ENCODE data around the gene TMEM232.

Gene TMEM232

GRCh38 chr5:110658006-110658405 lies 68.5 kb downstream of the TMEM232 start:
- TF ChIP-seq EZH2 (IDR thresholded peaks at IDR 0.05; ENCODE audit: borderline replicate concordance, low read length) = no peak
- no peak for TF ChIP-seq CTCF (IDR thresholded peaks at IDR 0.05; ENCODE audit: low read length)

GRCh38 chr5:110653231-110653970 lies 73.1 kb downstream of the TMEM232 start:
- TF ChIP-seq EZH2 (IDR thresholded peaks at IDR 0.05; ENCODE audit: borderline replicate concordance, low read length) = no peak
- no peaks in the 10 kb centered on the region for H3K9me2 ChIP-seq (ENCODE audit: low read depth, low read length)
- H3K9ac ChIP-seq (ENCODE audit: low read length) = no peak overlapping the region
- no peaks in the 10 kb centered on the region for H3K36me3 ChIP-seq (ENCODE audit: insufficient read depth, low read length)
- no peaks in the 10 kb centered on the region for H4K20me1 ChIP-seq (ENCODE audit: insufficient read depth, low read length)
- H3K4me1 ChIP-seq (ENCODE audit: insufficient read depth, low read length, severe bottlenecking) = no peaks in the 10 kb centered on the region
- H3K27me3 ChIP-seq (ENCODE audit: insufficient read depth, low read length) = no peaks in the 10 kb centered on the region
- H3F3A ChIP-seq (ENCODE audit: insufficient read depth, low read length) = no peaks in the 10 kb centered on the region
- H2AFZ ChIP-seq (ENCODE audit: low read length) = no peak overlapping the region
- no peaks in the 10 kb centered on the region for H3K9me3 ChIP-seq (ENCODE audit: low read length)
- H3K27ac ChIP-seq (ENCODE audit: low read depth, low read length, poor library complexity, severe bottlenecking) = no peak overlapping the region
- no peak overlapping the region for H3K4me2 ChIP-seq (ENCODE audit: low read length)
- H3K79me2 ChIP-seq (ENCODE audit: insufficient read depth, low read length) = no peaks in the 10 kb centered on the region
- H3K4me3 ChIP-seq (ENCODE audit: low read depth, low read length, poor library complexity, severe bottlenecking) = no peak overlapping the region

More at GRCh38 chr5:110658006-110658405, 68.5 kb downstream of the TMEM232 start:
- no peaks in the 10 kb centered on the region for H3K36me3 ChIP-seq (ENCODE audit: insufficient read depth, low read length)
- H3K4me2 ChIP-seq (ENCODE audit: low read length) = no peak overlapping the region
- H3K9ac ChIP-seq (ENCODE audit: low read length) = no peak overlapping the region
- H2AFZ ChIP-seq (ENCODE audit: low read length) = no peak overlapping the region
- no peaks in the 10 kb centered on the region for H3F3A ChIP-seq (ENCODE audit: insufficient read depth, low read length)
- no peaks in the 10 kb centered on the region for H3K9me2 ChIP-seq (ENCODE audit: low read depth, low read length)
- no peaks in the 10 kb centered on the region for H3K27me3 ChIP-seq (ENCODE audit: insufficient read depth, low read length)
- H3K27ac ChIP-seq (ENCODE audit: low read depth, low read length, poor library complexity, severe bottlenecking) = no peak overlapping the region
- no peaks in the 10 kb centered on the region for H3K9me3 ChIP-seq (ENCODE audit: low read length)
- no peaks in the 10 kb centered on the region for H4K20me1 ChIP-seq (ENCODE audit: insufficient read depth, low read length)
- no peaks in the 10 kb centered on the region for H3K4me1 ChIP-seq (ENCODE audit: insufficient read depth, low read length, severe bottlenecking)
- no peaks in the 10 kb centered on the region for H3K79me2 ChIP-seq (ENCODE audit: insufficient read depth, low read length)
- H3K4me3 ChIP-seq (ENCODE audit: low read depth, low read length, poor library complexity, severe bottlenecking) = no peak overlapping the region

- H3K27me3 ChIP-seq (ENCODE audit: insufficient read depth, low read length) = no peaks in the 10 kb centered on the region
- no peaks in the 10 kb centered on the region for H3K79me2 ChIP-seq (ENCODE audit: insufficient read depth, low read length)
- H3K9me2 ChIP-seq (ENCODE audit: low read depth, low read length) = no peaks in the 10 kb centered on the region
- H3K4me2 ChIP-seq (ENCODE audit: low read length) = no peak overlapping the region
- H3K9me3 ChIP-seq (ENCODE audit: low read length) = no peaks in the 10 kb centered on the region
- no peak overlapping the region for H3K27ac ChIP-seq (ENCODE audit: low read depth, low read length, poor library complexity, severe bottlenecking)
- TF ChIP-seq CTCF (IDR thresholded peaks at IDR 0.05; ENCODE audit: low read length) = no peak
- TF ChIP-seq EZH2 (IDR thresholded peaks at IDR 0.05; ENCODE audit: borderline replicate concordance, low read length) = no peak
- no peaks in the 10 kb centered on the region for H4K20me1 ChIP-seq (ENCODE audit: insufficient read depth, low read length)
- H3K4me3 ChIP-seq (ENCODE audit: low read depth, low read length, poor library complexity, severe bottlenecking) = no peak overlapping the region
- no peak overlapping the region for H3K9ac ChIP-seq (ENCODE audit: low read length)
- H3F3A ChIP-seq (ENCODE audit: insufficient read depth, low read length) = no peaks in the 10 kb centered on the region
- H3K36me3 ChIP-seq (ENCODE audit: insufficient read depth, low read length) = no peaks in the 10 kb centered on the region
- no peak overlapping the region for H2AFZ ChIP-seq (ENCODE audit: low read length)
- no peaks in the 10 kb centered on the region for H3K4me1 ChIP-seq (ENCODE audit: insufficient read depth, low read length, severe bottlenecking)
These were observed 75.0 kb downstream of the TMEM232 start for GRCh38 chr5:110651507-110651906.

GRCh38 chr5:110644357-110644756 lies 82.1 kb downstream of the TMEM232 start:
- H3K79me2 ChIP-seq (ENCODE audit: insufficient read depth, low read length) = no peaks in the 10 kb centered on the region
- TF ChIP-seq EZH2 (IDR thresholded peaks at IDR 0.05; ENCODE audit: borderline replicate concordance, low read length) (no peak), CTCF (IDR thresholded peaks at IDR 0.05; ENCODE audit: low read length) (no peak)

More at GRCh38 chr5:110644357-110644756, 82.1 kb downstream of the TMEM232 start:
- H3K9me2 ChIP-seq (ENCODE audit: low read depth, low read length) = no peaks in the 10 kb centered on the region
- no peak overlapping the region for H3K27ac ChIP-seq (ENCODE audit: low read depth, low read length, poor library complexity, severe bottlenecking)
- H2AFZ ChIP-seq (ENCODE audit: low read length) = no peak overlapping the region
- H4K20me1 ChIP-seq (ENCODE audit: insufficient read depth, low read length) = no peaks in the 10 kb centered on the region
- H3K36me3 ChIP-seq (ENCODE audit: insufficient read depth, low read length) = no peaks in the 10 kb centered on the region
- no peak overlapping the region for H3K4me3 ChIP-seq (ENCODE audit: low read depth, low read length, poor library complexity, severe bottlenecking)
- no peaks in the 10 kb centered on the region for H3K27me3 ChIP-seq (ENCODE audit: insufficient read depth, low read length)
- no peak overlapping the region for H3K4me2 ChIP-seq (ENCODE audit: low read length)
- H3F3A ChIP-seq (ENCODE audit: insufficient read depth, low read length) = no peaks in the 10 kb centered on the region
- H3K4me1 ChIP-seq (ENCODE audit: insufficient read depth, low read length, severe bottlenecking) = no peaks in the 10 kb centered on the region
- no peaks in the 10 kb centered on the region for H3K9me3 ChIP-seq (ENCODE audit: low read length)
- no peak overlapping the region for H3K9ac ChIP-seq (ENCODE audit: low read length)

Measured in OCI-LY1 (cell line).